NT2/D1 (cell line): ENCODE measurements around the gene MIA2.

ENCODE experiments used
- SUZ12 ChIP-seq: IDR thresholded peaks from 2 replicates; pipeline ENCODE4 v1.6.1; 2011; ENCODE audit not compliant: insufficient read length, insufficient read depth; ENCODE audit errors: extremely low read depth
- ZNF274 ChIP-seq: IDR thresholded peaks from 2 replicates; pipeline ENCODE4 v1.6.1; 2011; ENCODE audit warnings: mild to moderate bottlenecking, low read depth, low read length

GRCh38 chr14:39435241-39435640 is 201.5 kb downstream of the MIA2 start:
- TF ChIP-seq ZNF274 (no peak), SUZ12 (no peak)
